ENCODE data around the gene ARID3C.
"Not testable (repeated sequence)": the region's sequence is repeated elsewhere in the genome, so short reads cannot be mapped to it uniquely, and the experiment has no call there.

ARID3C gene

DNA sequence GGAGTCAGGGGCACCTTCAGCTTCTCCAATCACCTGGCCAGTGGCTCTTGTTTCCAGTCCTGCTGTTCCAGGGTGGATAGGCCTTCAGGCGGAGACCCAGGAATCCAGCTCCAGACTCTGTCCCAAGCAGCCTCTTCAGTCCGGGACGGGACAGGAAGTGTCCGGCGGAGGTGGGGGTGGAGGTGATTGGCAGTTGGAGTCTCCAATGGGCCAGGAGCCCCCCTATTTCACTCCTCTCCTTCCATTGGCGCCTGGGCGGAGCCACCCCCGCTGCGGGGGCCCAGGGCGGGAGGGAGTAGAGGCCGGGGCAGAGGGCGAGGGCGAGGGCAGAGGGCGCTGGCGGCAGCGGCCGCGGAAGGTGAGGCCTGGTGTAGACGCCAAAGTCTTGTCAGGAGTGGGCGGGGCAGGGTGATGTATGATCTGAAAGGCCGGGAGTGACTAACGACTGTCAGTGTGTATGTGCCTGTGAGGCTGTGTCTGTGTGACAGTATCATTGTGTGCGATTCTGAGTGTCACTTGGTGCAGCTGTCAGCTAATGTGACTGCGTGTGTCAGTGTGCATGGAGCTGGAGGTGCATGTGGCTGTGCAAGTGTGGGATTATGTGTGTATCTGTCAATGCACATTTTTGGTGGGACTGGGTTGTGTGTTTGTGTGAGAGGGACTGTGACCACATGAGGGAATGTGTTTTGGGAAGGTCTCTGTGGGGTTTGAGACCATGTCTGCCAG lies 23.2 kb upstream of the ARID3C start, which contains the start of gene IL11RA:
TSS of gene IL11RA (plus strand) at position 310 of the 726 bp plus-strand sequence. CDS start 3,033 bp downstream, outside the sequence.
- DNase-seq, result peak; percentile 16

DNA sequence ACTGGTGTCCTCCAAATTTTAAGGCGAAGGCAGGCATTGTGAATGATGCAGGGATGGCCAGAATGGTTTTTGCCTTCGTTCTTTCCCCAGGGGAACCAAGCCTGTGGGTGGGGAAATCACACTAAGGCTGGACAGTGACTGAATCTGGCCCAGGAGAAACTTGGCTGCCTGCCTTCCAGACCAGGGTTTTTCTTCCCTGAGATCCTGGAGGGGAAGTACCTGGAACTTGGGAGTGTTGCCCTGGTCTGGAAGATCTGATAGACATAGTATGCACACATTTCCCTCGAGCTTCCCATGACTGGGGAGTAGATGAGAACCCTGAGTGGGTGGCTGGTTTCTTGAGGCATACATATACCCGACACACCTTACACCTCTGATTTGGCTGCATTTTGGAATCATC lies 22.5 kb upstream of the ARID3C start:
- no peak for DNase-seq

DNA sequence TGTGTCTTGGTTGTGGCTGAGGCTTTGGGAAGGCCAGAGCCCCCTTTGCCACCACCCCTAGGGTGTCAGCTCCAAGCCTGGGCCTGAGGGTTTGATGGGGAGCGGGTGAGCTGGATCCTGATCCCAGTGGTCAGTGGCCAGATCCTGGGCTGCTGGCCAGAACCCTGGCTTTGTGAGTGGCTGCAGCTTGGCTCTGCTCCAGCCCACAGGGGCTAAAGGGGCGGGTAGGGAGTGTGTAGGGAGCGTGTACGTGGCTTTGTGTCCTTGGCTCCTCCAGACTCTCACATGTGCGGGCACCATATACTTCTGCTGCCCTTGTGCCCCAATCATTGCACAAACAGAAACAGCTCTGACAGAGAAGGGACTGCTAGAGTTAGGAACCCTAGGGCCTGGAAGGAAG lies 21.9 kb upstream of the ARID3C start:
- DNase-seq, result no peak

DNA sequence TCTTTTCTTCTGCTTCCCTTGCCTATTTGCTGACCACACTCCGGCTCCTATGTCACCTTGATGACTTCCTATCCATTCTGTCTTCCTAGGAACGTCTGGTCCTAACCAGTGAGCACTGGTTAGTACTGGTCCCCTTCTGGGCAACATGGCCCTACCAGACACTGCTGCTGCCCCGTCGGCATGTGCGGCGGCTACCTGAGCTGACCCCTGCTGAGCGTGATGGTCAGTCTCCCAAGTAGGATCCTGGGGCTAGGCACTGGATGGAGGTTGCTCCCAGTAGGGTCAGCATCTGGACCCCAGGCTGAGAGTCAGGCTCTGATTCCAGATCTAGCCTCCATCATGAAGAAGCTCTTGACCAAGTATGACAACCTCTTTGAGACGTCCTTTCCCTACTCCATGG lies 19.8 kb upstream of the ARID3C start:
- DNase-seq, result no peak

DNA sequence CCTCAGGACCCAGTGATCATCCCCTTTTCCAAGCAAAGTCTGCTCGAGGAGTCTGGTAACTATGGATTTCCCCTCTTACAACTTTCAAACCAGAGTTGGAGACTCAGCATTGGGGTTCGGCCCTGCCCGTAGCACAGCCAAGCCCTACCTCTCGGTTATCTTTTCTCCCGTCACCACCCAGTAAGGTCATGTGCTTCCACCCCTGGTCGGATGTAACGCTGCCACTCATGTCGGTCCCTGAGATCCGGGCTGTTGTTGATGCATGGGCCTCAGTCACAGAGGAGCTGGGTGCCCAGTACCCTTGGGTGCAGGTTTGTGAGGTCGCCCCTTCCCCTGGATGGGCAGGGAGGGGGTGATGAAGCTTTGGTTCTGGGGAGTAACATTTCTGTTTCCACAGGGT lies 18.8 kb upstream of the ARID3C start:
- no peak for DNase-seq

DNA sequence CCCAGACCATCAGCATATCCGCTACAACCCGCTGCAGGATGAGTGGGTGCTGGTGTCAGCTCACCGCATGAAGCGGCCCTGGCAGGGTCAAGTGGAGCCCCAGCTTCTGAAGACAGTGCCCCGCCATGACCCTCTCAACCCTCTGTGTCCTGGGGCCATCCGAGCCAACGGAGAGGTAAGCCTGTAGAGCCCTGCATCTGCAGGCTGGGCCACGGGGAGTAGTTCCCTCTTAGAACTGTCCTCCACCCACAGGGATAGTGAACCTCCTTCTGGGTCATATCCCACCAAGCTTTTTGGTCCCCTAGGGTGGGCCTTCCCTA lies 18.2 kb upstream of the ARID3C start:
- no peak for DNase-seq

DNA sequence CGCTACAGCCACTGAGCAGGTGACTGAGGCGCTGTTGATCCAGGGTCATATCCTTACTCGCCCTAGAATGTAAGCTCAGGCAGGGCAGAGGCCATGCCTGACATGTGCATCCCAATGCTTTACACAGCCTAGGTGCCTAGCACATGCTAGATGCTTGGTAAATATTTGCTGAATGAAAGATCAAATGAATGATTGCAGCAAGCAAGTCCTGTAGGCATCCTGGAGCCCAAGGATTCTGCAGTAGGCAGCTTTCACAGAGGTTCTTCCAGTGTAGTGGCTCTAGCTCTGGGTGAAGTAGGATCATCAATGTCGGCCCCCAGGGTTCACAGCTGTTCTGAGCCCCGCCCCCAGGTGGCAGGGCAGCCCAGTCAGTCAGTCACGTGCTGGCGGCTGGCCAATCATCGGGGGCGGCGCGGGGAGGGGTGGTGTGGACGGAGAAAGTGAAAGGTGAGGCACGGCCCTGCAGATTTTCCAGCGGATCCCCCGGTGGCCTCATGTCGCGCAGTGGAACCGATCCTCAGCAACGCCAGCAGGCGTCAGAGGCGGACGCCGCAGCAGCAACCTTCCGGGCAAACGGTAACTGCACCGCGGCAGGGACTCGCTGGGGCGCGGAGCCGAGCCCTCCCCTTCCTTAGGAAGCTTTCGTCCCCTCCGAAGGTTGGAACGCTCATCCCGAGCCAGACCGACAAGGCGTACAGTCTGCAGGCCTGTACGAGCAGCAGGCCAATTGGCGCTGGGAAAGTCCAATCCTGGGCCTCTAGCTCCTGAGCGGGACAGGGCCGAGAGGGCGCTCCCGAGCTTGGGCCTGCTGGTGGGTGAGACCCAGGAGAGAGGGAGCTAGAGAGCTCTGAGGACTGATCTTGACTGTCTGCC lies 17.6 kb upstream of the ARID3C start, which contains the start of gene GALT:
TSS of gene GALT (plus strand) at position 465 of the 873 bp plus-strand sequence. CDS start at position 495, 30 bp downstream.
- DNase-seq, result peak; percentile 41

DNA sequence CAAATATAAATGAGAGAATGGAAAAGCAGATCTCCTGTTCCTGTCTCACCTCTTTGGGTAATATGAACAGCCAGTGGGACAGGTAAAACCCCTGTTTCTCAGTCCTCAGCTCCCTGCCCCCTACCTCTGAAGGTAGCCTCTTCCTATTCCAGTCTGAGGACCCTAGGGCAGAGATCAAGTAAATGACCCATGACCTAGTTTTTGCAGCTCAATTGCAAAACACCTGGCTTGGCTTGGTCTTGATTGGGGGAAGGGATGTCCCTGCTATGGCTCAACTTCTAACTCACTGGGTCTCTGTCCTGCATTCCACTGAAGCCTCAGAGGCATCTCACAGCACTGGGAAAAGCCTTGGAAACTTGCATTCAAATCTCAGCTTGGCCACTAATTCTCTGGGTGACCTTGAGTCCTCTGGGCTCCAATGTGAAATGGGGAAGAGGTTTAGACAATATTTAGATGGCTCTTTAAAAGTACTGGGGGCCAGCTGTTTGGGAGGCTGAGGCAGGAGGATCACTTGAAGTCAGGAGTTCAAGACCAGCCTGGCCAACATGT lies 16.0 kb upstream of the ARID3C start:
- no peak for DNase-seq

DNA sequence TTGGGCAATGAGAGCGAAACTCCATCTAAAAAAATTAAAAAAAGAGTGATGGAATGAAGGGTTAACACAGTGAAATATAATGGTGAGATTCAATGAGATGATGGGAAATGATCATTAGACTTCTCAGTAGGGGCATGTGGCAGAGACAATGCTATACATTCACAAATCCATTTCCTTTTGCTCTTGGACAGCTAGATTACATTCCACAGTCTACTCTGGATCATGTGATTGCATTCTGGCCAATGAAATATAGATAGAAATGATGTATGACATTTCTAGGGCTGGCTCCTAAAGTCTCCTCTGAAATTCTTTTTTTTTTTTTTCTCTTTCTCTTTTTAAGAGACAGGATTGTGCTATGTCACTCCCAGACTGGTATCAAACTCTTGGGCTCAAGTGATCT lies 13.8 kb upstream of the ARID3C start:
- DNase-seq, result no peak

DNA sequence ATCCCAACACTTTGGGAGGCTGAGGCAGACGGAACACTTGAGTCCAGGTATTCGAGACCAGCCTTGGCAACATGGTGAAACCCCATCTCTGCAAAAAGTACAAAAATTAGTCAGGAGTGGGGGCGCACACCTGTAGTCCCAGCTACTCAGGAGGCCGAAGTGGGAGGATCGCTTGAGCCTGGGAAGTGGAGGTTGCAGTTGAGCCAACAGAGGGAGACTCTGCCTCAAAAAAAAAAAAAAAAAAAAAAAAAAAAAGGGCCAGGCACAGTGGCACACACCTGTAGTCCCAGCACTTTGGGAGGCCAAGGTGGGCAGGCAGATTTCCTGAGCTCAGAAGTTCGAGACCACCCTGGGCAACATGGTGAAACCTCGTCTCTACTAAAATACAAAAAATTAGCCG lies 10.5 kb upstream of the ARID3C start:
- not testable (repeated sequence) for DNase-seq

DNA sequence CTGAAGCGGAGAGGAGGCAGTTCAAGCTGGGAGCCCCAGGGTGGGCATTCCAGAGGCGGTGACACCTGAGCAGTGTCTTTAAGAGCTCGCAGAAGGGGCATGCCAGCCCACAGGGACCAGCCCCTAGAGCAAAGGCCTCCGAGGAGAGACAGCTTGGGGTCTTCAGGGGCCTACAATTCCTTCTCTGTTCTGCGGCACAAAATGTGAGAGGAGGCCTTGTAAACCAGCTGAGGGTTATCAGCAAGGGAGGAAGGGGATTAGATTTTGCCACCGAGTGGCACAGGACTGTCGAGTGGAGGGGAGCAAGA lies 9.2 kb upstream of the ARID3C start:
- DNase-seq, result no peak

DNA sequence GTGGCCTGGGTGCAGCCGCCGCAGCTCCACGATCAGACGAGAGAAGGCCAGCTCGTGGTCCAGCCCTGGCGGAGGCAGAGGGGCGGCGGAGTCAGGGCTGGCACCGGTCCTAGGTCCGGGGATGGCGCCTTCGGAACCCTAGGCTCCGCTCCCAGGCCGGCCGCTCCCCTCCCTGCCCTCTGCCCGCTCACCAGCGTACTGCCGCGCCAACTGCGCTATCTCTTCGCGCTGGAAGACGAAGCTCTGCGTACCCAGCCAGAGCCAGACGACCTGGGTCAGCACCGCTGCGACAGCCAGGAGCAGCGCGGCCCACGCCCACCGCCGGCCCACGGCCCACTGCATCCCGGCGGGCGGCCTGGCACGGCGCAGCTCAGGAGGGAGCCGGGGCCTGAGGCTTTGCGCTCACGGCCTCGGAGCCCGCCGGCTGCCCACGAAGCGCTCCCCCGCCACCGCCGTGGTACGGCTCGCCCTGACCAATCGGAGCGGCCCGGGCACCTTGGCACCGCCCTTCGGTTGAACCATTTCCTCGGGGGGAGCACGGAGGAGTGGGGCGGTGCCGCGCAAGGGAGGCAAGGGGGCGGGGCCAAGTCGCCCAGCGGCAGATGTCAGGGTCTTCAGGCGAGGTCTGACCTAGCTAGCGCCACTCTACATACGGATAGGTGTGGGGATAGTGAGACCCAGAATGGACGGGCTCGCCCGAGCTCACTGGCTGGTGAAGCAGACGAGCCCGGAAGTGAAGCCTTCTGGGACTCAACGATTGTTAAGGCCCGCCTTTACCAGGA lies 8.7 kb upstream of the ARID3C start, which contains the start of gene SIGMAR1:
TSS of gene SIGMAR1 (minus strand) at position 432 of the 782 bp plus-strand sequence. CDS start at position 342, 90 bp downstream.
- DNase-seq, result peak; percentile 25

DNA sequence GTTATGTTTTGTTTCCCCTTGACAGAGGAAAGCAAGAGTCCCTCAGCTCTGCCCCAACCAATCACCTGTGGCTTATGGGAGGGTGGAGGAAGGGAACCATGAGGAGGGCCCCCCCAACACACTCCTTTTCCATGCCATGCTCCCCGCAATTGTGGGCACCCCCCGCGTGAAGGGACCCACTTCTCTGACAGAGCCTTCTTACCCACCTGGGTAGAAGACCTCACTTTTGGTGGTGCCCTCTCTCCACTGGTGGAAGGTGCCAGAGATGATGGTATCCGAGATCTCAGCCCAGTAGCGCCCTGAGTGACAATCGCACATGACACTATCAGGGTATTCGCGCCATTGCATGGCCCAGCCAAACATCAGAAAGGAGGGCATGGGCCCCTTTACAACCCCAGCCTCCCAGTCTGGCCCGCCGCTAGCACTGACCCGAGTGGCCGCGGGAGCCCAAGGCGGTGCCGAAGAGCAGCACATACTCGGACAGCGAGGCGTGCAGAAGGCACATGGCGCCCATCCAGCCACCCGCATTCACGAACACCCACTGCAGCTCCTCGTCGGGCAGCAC lies 8.0 kb upstream of the ARID3C start:
- no peak for DNase-seq

DNA sequence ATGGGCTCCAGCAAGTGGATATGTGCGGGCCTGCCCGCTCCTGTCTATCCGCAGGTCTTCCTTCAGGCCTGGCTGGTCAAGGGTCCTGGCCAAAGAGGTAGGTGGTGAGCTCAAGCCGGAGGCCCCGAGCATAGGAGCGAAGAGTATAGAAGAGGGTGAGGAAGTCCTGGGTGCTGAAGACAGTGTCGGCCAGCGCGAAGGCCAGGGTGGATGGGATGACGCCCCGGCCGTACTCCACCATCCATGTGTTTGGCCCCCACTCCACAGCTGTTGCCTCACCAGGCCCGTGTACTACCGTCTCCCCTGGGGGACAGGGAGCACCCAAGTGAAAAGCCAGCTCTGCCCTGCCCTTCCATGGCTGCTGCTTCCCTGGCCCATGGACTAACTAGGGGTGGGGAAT lies 6.7 kb upstream of the ARID3C start:
- no peak for DNase-seq

DNA sequence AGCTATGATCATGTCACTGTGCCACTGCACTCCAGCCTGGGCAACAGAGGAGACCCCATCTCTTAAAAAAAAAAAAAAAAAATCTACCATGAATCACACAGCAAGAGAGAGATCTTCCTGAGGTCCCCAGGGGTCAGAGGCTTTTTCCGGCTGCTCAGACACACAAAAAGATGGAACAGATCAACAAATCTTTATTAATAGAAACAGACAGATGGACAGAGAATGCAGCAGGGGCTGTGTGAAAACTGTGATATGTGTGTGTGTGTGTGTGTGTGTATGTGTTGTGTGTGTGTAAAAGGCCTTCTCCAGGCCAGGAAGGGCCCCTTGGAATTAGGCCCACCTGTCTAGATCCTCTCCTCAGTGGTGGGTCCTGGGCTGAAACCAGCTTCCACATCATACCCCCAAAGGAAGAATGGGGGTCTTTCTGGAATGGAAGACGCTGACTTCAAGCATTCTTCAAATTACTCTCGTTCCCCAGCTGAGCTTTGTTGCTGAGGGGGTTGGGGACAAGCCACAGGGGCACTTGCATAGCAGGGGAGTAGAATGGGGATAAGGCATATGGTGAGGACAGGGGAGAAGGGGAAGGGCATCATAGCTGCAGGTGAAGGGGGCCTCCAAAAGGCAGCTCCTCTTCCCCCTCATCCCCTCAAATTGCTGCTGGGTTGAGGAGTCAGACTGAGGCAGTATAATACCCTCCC lies 5.8 kb upstream of the ARID3C start:
- DNase-seq, result no peak

DNA sequence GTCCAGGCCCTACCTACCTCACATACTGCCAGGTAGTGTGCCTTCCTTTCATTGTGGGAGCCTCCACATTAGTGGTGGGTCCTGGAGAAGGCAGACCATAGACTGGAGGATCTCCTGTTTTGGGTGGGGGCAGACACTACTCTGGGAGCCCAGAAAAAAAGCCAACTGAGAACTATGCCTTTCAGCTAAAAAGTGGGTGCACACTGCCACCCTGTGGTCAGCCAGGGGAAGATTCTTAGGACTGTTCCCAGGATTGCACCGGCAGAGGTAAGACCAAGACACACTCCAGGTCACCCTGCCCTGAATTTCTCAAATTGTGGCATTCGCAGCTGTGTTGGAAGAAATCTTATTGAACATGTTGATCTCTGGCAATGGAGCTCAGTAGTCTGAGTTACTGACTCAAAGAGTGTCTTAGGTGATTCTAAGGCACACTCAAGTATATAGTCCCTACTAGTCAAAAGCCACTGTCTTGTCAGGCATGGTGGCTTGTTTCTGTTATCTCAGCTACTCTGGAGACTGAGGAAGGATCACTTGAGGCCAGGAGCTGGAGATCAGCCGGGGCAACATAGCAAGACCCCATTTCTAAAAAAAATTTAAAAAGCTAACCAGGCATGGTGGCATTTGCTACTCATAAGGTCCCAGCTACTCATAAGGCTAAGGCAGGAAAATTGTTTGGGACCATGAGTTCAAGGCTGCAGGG lies 5.1 kb upstream of the ARID3C start:
- DNase-seq, result peak; percentile 5

DNA sequence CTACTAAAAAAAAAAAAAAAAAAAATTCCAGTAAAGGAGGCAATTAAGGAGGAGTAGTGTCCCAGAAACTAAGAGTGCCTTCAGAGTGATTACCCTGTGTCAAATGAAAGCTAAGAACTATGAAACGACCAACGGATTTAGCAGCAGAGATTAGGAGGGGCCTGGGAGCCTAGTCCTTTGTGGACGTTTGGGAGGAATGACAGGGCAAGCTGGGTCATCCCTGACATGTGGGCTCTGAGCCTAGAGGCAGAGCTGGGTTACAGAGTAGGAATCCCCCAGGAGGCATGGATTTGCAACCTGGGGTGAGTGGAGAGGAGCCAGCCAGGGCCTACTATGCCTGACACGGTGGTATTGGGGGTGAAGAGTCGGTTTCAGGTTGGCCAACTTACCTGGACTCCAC lies 4.3 kb upstream of the ARID3C start:
- no peak for DNase-seq

DNA sequence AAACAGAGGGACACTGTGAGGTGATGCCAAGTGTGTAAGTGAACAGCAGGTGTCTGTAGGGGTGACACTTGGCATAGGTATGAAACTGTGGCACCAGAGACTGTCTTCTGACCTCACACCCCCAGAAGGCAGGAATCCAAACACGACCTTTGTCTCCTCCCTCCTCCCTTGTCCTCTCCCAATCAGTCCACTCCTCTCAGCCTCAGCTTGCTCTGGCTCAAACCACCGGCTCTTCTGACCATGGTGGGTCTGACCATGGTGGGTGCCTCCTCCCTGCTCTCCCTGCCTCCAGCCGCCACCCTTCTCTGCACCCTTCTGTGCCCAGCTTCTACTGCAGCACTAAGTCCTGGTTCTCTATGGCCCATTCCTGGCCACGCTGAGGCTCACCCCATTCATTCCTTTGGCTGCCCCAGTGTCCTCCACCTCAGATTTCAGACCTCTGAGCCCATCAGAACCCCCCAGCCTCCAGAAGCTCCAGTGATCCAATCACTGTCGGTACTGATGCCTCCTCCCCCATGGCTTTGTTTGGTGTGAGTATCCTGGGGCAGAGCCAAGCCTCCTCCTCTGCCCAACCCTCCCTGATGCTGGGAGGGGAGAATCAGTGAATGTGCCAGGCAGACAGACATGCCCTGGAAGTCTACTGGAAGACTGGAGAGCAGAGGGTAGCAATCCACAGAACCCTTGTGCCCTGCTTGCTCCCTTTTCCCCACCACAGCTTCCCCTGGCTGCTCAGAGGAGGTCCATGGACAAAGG lies 1.7 kb upstream of the ARID3C start:
- DNase-seq, result no peak

DNA sequence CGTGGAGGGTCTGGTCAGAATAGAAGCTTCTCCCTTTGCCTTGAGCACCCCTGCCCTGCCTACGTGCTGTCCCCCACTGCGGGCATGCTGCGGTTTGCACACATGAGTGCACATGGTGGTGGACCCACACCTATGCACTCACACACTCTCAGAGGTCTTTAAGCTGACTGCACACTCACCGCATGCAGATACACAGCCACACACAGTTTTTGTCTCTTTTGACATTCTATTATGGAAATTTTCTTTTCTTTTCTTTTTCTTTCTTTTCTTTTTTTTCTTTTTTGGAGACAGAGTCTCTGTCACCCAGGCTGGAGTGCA lies 584 bp upstream of the ARID3C start:
- no peak for DNase-seq

DNA sequence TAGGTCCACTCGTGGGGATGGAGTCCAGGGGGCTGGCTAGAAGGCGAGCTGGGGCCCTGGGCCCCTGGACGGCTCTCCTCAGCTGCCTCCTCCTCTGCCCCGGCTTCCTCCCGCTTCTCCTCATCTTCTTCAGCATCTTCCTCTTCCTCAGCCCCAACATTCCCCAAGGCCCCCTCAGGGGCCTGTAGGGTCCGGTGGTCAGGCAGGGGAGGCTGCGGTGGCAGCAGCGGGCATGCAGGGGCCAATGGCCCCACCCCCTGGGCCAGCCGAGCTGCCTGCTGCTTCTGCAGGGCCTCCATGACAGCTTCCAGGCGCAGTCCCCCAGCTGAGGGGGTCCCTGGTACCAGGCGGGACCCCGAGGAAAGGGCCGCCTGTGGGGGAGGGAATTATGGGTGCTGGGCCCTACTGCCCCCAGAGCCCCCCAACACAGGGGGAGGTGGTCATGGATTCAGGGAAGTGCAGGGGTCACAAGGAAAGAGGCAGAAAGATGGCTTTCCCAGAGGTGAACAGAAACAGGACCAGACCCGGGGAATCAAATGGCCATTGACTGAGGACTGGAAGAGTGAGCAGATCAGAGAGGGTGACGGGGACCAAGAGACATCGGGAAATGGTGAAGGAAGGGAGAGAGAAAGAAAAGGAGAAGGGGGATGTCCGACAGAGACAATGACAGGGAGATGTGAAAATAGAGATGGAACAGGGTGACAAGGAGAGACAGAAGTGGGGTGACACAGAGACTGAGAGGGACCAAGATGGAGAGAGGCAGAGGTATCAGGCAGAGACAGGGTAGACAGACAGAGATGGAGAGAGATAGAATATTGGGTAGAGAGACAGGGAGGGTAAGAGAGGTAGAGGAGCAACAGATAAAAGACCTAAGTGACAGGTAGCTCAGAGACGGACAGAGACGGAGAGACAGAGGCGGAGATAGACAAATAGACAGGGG lies 880 bp downstream of the ARID3C start:
- no peak for DNase-seq
